DND-41 (cell line): ENCODE data around the gene USP32.

Source experiments
- ATAC-seq: fragments of 200-7000 bp; cut with Tn5 transposase; 3 replicates; pipeline ENCODE4 v1.9.1; 2021; ENCODE audit warnings: low read depth; ENCODE audit not compliant: insufficient read depth
- DNase-seq: peaks from one replicate; pipeline ENCODE4 v3.0.0-alpha.2; 2020
- H2AFZ ChIP-seq: 2 replicates; pipeline ENCODE4 v1.6.0; 2012; ENCODE audit warnings: low read depth, low read length
- H3K27ac ChIP-seq: 2 replicates; pipeline ENCODE4 v1.5.1; 2012; ENCODE audit warnings: low read length, inconsistent platforms
- H3K27me3 ChIP-seq: fragments of 200-600 bp; sonication (generic); 2 replicates; pipeline ENCODE4 v1.6.0; 2012; ENCODE audit warnings: low read length, mild to moderate bottlenecking, inconsistent platforms; ENCODE audit not compliant: insufficient read depth, poor library complexity
- H3K36me3 ChIP-seq: 2 replicates; pipeline ENCODE4 v1.5.1; 2012; ENCODE audit warnings: low read length, inconsistent platforms; ENCODE audit not compliant: insufficient read depth
- H3K4me1 ChIP-seq: 2 replicates; pipeline ENCODE4 v1.5.1; 2012; ENCODE audit warnings: mild to moderate bottlenecking, low read length; ENCODE audit not compliant: insufficient read depth
- H3K4me2 ChIP-seq: 2 replicates; pipeline ENCODE4 v1.6.0; 2012; ENCODE audit warnings: mild to moderate bottlenecking, moderate library complexity, low read length, inconsistent platforms; ENCODE audit not compliant: insufficient read depth
- H3K4me3 ChIP-seq, 2 experiments: fragments of 200-600 bp in 1 of 2; shearing (Covaris generic) in 1 of 2; 2 replicates each; pipeline ENCODE4 v1.5.1; 2012 to 2016; ENCODE audit warnings: inconsistent platforms in 2 of 2, low read length in 2 of 2, mild to moderate bottlenecking in 2 of 2, low read depth in 1 of 2, moderate library complexity in 1 of 2
- H3K79me2 ChIP-seq: 2 replicates; pipeline ENCODE4 v1.6.0; 2012; ENCODE audit warnings: low read length, inconsistent platforms; ENCODE audit not compliant: insufficient read depth
- H3K9ac ChIP-seq: 2 replicates; pipeline ENCODE4 v1.6.0; 2012; ENCODE audit warnings: low read depth, mild to moderate bottlenecking, inconsistent platforms, low read length, moderate library complexity
- H3K9me3 ChIP-seq: 2 replicates; pipeline ENCODE4 v1.5.1; 2012; ENCODE audit warnings: low read length, moderate library complexity, mild to moderate bottlenecking, inconsistent platforms; ENCODE audit not compliant: insufficient read depth, severe bottlenecking
- H4K20me1 ChIP-seq: 2 replicates; pipeline ENCODE4 v1.6.0; 2012; ENCODE audit warnings: low read length; ENCODE audit not compliant: insufficient read depth
- CTCF ChIP-seq: IDR thresholded peaks from 2 replicates; pipeline ENCODE4 v1.5.1; 2012; ENCODE audit warnings: borderline replicate concordance, low read length, moderate library complexity, mild to moderate bottlenecking; ENCODE audit not compliant: poor library complexity, severe bottlenecking; ENCODE audit errors: extremely low read depth
- EZH2 ChIP-seq: IDR thresholded peaks from 3 replicates; pipeline ENCODE4 v1.6.1; 2012; ENCODE audit warnings: borderline replicate concordance, low read depth, mild to moderate bottlenecking, moderate library complexity, low read length, inconsistent platforms; ENCODE audit not compliant: severe bottlenecking

USP32 gene

GRCh38 chr17:60137731-60138130, 254.2 kb downstream of the USP32 start:
- Histone ChIP-seq H3K79me2 (no peaks in the 10 kb centered on the region), H3K9me3 (no peaks in the 10 kb centered on the region), H4K20me1 (no peaks in the 10 kb centered on the region), H3K4me3 (no peak overlapping the region), H3K27ac (no peak overlapping the region), H3K27me3 (peaks cover 2% of the 10 kb centered on the region), H2AFZ (no peak overlapping the region), H3K4me1 (peaks cover 5% of the 10 kb centered on the region), H3K36me3 (no peaks in the 10 kb centered on the region), H3K9ac (no peak overlapping the region), H3K4me2 (no peak overlapping the region)
- ATAC-seq (no peak), DNase-seq (no peak)
- TF ChIP-seq EZH2: no peak
- no peak for TF ChIP-seq CTCF

GRCh38 chr17:60135951-60136666, 255.8 kb downstream of the USP32 start:
- ATAC-seq (no peak), DNase-seq (no peak)
- no peaks in the 10 kb centered on the region for H3K79me2 ChIP-seq
- H3K9ac ChIP-seq: no peak overlapping the region
- no peaks in the 10 kb centered on the region for H3K9me3 ChIP-seq
- no peak overlapping the region for H3K4me3 ChIP-seq
- no peak overlapping the region for H3K4me2 ChIP-seq
- H4K20me1 ChIP-seq: no peaks in the 10 kb centered on the region
- H3K4me1 ChIP-seq: no peaks in the 10 kb centered on the region
- H3K36me3 ChIP-seq: no peaks in the 10 kb centered on the region
- peaks cover 2% of the 10 kb centered on the region for H3K27me3 ChIP-seq
- H2AFZ ChIP-seq: no peak overlapping the region
- TF ChIP-seq EZH2: no peak
- TF ChIP-seq CTCF: no peak
- no peak overlapping the region for H3K27ac ChIP-seq

- H3K9ac ChIP-seq: no peak overlapping the region
- no peaks in the 10 kb centered on the region for H3K36me3 ChIP-seq
- DNase-seq (no peak), ATAC-seq (no peak)
- H3K79me2 ChIP-seq: no peaks in the 10 kb centered on the region
- H3K4me1 ChIP-seq: no peaks in the 10 kb centered on the region
- no peak overlapping the region for H3K4me2 ChIP-seq
- H3K27ac ChIP-seq: no peak overlapping the region
- H3K4me3 ChIP-seq: no peak overlapping the region
- TF ChIP-seq EZH2: no peak
- no peak for TF ChIP-seq CTCF
- H3K27me3 ChIP-seq: peaks cover 2% of the 10 kb centered on the region
- no peaks in the 10 kb centered on the region for H4K20me1 ChIP-seq
- H3K9me3 ChIP-seq: no peaks in the 10 kb centered on the region
- no peak overlapping the region for H2AFZ ChIP-seq
Observed at GRCh38 chr17:60135151-60135950, 256.6 kb downstream of the USP32 start.
